Fibroblast of skin of right biceps (primary cell): Measurements from ENCODE around the gene PNMA8C.
"Not testable (repeated sequence)": the region's sequence is repeated elsewhere in the genome, so short reads cannot be mapped to it uniquely, and the experiment has no call there.

Experiments
- DNase-seq: peaks from one replicate; pipeline ENCODE4 v3.0.0-alpha.2; 2013

The PNMA8C gene

GRCh38 chr19:46410205-46411087 is 18.3 kb downstream of the PNMA8C start:
- DNase-seq: no peak

- no peak for DNase-seq
These were observed 19.5 kb downstream of the PNMA8C start for GRCh38 chr19:46409191-46409590.

DNA sequence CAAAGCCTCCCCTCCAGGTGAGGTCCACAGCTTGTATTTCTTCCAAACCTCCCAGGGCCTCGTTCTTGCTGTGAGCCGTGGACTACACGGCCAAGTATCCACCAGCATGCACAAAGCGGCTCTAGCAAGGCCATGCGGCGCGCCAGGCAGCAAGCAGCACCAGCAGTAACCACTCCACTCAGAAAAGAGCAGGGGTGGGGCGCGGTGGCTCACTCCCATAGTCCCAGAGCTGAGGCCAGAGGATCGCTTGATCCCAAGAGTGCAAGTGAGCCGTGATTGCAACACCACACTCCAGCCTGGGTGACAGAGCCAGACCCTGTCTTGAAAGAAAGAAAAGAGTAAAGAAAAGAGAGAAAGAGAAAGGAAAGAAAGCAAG is 20.1 kb downstream of the PNMA8C start:
- peak; percentile 44 for DNase-seq

DNA sequence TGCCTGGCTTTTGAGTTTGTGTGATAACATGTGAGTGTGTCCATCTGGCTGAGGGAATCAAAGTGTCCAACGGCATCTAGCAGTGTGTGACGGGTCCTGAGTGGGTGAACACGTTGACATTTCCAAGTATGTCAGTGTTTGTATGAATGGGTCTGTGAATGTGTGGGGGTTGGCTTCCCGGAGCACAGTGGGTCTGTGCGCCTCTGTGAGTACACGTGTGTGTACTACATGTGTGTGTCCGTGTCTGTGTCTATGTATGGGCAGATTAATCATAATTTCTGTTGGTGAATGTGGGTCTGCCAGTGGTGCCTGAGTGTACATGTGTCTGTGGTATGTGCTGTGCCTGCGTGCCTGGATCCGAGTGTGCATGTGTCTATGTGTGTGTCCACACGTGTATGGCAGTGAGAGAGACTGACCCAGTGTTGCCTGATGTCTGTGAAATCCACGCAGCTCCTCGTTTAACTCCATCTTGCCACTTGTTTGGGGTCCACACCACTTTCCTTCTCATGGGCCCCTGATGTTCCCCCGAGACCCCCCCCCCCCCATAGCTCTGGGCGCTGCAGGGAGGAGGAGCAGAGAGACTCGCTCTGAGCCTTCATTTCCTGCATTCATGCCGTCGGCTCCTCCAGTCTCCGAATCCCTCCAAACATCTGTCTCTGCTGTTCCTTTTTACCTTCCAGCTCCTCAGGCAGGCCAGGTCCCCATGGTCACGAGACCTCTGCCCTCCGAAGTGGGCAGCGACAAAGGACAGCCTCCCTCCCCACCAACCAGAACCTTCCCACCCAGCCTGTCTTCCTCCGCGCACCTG is 20.7 kb downstream of the PNMA8C start:
- DNase-seq: no peak

DNA sequence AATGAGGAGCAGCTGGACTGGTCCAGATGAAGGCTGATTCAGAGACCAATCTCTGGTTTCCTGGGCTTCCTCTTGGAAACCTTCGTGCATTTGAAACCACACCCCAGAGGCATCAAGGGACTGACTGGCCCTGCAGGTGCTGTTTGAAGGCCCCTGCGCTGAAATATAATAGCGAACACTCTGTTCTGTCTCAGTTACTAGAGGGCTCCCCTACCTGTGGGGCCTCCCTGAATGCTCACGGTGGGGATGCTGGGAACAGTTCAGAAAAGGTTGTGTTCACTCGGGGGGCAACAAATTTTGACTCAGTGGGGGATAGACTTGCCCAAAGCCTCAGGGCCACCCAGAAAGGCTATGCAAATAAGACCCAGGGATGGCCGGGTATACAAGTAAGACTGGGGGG is 21.8 kb downstream of the PNMA8C start:
- no peak for DNase-seq

- peak; percentile 61 for DNase-seq
These were observed 23.8 kb downstream of the PNMA8C start for GRCh38 chr19:46404753-46405468.

DNA sequence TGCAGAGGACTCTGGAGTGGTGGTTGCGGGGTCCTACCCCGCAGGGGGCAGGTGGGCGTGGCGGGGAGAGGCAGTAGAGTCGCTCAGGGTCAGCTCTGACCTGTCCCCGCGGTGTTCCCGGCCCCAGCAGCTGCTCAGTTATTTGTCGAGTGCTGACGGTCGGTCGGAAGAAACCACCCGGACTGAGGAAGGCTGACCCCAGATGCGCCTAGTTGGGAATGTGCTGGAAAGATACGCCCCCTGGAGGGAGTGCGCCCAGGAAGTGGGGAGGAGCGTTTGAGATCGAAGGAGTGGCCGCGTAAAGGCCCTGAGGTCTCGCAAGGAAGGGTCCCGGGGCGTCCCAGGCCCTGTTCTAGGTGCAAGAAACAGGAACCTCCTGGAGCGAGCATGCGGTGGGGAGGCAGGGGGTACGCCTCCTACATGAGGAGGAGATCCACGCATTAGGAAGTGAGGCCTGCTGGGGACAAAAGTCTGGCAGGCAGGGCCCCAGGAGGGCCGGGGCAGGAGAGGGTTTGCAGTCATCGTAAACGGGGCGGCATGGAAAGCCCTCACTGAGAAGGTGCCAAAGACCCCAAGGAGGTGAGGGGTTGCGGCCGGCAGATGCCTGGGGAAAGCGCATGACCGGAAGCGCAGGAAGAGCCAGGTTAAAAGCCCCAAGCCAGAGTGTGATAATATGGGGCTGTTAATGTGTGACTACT is 24.5 kb downstream of the PNMA8C start:
- peak; percentile 55 for DNase-seq

GRCh38 chr19:46402725-46403124 is 26.0 kb downstream of the PNMA8C start:
- DNase-seq: no peak

GRCh38 chr19:46397801-46398479 is 30.8 kb downstream of the PNMA8C start:
- not testable (repeated sequence) for DNase-seq

- DNase-seq: peak; percentile 38
These were observed 34.3 kb downstream of the PNMA8C start for GRCh38 chr19:46394402-46394797.

DNA sequence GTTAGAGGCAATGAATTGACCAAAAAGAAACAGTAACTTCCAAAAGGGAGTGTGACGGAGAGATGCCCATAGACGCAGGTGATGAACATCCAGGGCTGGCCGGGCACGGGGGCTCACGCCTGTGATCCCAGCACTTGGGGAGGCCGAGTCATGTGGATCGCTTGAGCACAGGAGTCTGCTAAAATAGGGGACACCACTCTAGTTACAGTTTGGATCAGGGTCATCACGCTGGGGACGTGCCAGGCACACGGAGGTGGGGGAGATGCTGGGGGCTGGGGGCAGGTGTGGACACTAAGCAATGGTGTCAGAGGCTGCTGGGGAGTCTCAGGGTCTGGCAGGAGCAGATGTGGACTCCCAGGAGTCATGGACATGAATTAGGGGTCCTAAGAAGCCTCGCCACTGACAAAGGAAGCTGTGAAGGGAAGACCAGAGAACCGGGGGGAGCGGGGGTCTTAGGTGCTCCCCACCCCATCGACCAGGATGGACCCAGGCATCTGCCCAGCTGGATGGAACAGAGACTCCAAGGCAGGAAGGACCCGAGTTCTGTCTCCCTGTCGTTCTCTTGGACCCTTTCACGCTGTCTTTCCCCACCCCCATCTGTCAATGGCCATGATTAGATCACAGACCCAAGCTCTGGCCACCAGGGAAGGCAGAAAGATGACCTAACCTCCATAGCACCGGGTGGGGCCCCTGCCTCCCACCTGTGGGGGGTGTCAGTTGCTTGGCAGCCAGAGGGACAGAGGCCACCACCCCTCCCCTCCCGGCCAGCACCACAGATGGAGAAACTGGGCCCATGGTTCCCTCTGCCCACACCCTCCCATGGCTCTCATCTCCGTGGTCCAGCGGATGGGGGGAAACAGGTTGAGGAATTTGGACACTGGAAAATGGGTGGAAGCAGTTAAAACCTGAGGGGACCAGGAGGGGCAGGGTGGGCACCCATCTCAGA is 35.0 kb downstream of the PNMA8C start:
- DNase-seq: no peak

- DNase-seq: no peak
These were observed 35.9 kb downstream of the PNMA8C start for GRCh38 chr19:46392837-46393236.

GRCh38 chr19:46392252-46392801 is 36.4 kb downstream of the PNMA8C start:
- DNase-seq: peak; percentile 80

DNA sequence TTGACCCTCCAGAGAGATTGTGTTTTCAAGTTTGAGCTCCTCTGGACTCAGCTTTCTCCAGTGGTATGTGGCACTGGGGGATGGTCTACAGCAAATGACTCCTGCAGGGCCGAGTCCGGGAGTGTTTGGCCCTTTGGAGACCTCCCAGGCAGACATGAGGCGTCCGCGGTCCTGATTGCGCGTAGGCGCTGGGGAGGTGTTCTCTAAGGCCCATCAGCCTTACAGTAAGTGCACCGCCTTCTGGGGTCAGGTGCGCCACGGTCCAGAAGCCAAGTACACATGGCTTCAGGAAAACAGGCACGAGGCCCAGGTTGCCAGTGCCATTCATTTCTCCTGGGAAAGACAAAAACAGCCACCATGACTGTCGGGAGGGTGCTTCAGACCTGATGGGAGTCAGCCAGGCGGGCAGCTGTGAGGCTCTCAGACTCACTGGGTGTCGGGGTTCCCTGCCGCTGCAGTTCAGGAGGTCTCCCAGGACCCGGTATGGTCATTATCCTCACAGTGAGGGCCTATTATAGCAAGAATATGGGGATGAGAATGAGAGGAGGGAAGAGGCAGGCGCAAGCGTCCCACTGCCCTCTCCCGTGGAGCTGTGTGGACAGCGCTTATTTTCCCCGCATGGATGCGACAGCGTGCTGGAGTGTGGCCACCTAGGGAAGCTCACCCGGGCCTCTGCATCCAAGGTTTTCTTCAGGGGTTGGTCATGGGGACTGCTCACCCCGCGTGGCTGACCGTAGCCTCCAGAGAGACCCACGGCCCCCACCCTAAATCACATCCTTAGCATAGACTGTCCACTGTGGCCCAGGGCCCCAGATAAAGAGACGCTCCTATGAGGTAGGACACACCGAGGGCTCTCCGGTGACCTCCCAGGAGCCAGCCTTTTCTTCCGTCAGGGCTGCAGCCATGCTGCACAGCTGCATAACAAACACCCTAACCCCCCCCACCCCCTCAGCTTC is 37.2 kb downstream of the PNMA8C start:
- no peak for DNase-seq

GRCh38 chr19:46390866-46391265 is 37.9 kb downstream of the PNMA8C start:
- no peak for DNase-seq

DNA sequence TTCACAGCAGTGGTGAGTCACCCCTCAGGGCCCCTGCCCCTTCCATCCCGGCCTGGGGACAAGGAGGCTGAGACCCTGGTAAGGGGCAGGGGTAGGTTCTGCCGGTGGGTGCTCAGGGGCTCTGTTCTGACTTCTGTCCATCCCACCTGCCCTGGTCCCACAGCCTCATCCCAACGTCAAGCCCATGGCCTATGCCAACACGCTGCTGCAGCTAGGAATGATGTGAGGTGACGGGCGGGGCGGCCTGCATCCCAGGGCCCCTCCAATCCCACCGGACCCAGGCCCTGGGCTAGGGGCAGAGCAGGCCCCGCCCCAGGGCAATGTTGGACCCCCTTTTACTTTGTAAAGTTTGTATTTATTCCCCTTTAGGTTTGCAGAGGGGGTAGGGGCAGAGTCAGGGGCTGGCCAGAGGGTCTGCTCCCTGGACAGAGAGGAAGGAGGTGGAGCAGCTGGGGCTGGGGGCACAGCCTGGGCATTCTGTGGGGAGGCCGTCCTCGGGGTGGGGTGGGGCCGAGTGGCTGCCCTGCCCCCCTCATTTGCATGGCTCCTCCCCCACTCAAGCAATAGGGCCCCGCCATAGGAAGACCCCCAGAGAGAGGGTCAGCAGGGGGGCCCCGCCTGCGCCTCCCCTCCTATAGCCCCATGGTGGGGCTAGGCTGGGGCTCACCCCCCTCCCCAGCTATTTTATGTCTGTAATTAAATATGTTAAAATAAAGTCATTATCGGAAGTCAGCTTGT is 38.4 kb downstream of the PNMA8C start:
- no peak for DNase-seq

DNA sequence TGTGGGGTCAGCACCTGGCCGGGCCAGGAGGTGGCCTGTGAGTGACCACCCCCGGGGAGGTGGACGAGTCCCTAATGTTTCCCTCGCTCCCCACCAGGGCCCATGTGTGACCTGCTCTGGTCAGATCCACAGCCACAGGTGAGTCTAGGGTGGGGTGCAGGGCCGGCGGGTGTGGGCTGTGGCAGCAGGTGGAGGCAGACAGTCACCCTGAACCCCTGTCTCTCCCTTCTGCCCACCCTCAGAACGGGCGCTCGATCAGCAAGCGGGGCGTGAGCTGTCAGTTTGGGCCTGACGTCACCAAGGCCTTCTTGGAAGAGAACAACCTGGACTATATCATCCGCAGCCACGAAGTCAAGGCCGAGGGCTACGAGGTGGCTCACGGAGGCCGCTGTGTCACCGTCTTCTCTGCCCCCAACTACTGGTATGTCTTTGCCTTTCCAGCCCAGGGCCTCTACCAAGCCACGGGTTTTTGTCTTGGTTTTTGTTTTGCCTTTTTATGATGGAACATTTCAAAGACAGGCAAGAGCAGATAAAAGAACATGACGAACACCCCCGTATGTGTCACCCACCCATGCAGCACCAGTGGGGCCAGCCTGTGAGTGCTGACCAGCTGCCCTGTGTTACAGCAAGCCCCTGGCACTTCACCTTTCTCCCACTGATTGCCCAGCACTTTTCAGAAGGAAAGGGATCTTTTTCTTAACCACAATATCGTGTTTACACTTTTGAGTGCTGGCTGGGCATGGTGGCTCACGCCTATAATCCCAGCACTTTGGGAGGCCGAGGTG is 40.2 kb downstream of the PNMA8C start:
- DNase-seq: no peak

DNA sequence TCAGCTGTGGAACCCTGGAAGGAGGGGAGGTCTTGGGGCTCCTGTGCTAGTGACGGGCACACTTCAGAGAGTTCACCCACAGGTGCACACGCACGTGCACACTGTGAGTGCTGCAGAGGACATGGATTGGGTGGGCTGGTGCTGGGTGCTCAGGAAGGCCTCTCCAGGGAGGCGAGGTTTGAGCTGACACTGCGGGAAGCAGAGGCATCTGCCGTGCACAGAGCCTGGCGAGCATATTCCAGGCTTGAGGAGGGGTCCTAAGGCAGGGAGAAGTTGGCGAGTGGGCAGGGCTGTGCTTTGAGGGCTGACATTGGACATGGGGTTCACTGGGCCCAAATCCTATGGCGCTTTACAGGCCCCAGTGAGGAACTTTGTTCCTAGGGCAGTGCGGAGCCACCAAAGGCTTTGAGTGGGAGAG is 41.0 kb downstream of the PNMA8C start:
- DNase-seq: no peak
